Urothelium cell line (cell line): ENCODE data around the gene RLIM.
A peak's percentile ranks its signal among the peaks of the same experiment; 100 is the strongest.
"Not testable (repeated sequence)": the region's sequence is repeated elsewhere in the genome, so short reads cannot be mapped to it uniquely, and the experiment has no call there.

Experiments
- DNase-seq: peaks from one replicate; pipeline ENCODE4 v3.0.0; 2011; ENCODE audit warnings: low spot score, mixed read lengths
- FAIRE-seq: peaks from 2 replicates; lab custom pipeline; 2011; peaks lifted over from hg19 to GRCh38; lab: Jason Lieb, UNC

Gene RLIM

GRCh38 chrX:74614093-74614909 lies at the start of gene RLIM:
Gene RLIM (minus strand): TSS chrX:74614624. CDS start chrX:74595977, 18,647 bp downstream.
- DNase-seq: peak; percentile 93
- FAIRE-seq: no peak

- no peak for FAIRE-seq
- peak; percentile 64 for DNase-seq
Measured at GRCh38 chrX:74656079-74656745, 41.8 kb upstream of the RLIM start.

DNA sequence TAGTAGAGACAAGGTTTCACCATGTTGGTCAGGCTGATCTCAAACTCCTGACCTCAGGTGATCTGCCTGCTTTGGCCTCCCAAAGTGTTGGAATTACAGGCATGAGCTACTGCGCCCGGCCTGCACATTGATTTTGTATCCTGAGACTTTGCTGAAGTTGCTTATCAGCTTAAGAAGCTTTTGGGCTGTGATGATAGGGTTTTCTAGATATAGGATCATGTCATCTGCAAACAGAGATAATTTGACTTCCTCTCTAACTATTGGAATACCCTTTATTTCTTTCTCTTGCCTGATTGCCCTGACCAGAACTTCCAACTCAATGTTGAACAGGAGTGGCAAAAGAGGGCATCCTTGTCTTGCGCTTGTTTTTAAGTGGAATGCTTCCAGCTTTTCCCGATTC lies 40.5 kb upstream of the RLIM start:
- FAIRE-seq, DNase-seq: not testable (repeated sequence)

DNA sequence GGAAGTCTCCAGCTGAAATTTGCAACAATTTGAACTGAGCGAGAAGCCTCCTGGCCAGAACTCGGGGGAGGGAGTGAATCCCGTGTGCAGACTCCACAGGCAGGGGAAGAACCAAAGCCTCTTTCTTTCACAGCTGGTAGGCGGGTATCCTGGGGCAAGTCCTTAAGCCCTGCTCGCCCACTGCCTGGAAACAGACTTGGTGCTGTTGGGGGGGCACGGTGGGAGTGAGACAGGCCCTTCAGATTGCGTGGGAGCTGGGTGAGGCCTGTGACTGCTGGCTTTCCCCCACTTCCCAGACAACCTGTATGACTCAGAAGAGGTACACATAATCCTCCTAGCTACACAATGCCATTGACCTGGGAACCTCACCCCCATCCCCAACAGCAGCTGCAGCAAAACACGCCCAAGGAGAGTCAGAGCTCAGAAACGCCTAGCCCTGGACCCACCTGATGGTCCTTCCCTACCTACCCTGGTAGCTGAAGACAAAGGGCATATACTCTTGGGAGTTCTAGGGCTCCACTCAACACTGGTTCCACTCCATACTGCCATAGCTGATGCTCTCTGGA lies 22.4 kb upstream of the RLIM start:
- DNase-seq (no peak), FAIRE-seq (no peak)

GRCh38 chrX:74613370-74614092 lies 893 bp downstream of the RLIM start:
- FAIRE-seq: no peak

DNA sequence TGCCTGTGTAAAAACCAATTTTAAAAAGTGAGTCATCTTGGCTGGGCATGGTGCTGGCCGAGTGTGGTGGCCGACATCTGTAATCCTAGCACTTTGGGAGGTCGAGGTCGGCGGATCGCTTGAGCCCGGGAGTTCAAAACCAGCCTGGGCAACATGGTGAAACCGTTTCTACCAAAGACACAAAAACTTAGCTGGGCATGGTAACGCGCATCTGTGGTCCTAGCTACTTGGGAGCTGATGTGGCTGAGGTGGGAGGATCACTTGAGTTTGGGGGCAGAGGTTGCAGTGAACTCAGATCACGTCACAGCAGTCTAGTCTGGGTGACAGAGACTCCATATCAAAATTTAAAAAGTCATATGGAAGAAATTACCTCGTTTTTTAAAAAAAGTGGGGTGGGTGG lies 7.6 kb downstream of the RLIM start:
- DNase-seq (no peak), FAIRE-seq (no peak)

More at GRCh38 chrX:74613370-74614092, 893 bp downstream of the RLIM start:
- DNase-seq: peak; percentile 14

- DNase-seq (no peak), FAIRE-seq (no peak)
Measured at GRCh38 chrX:74606342-74606741, 8.1 kb downstream of the RLIM start.

DNA sequence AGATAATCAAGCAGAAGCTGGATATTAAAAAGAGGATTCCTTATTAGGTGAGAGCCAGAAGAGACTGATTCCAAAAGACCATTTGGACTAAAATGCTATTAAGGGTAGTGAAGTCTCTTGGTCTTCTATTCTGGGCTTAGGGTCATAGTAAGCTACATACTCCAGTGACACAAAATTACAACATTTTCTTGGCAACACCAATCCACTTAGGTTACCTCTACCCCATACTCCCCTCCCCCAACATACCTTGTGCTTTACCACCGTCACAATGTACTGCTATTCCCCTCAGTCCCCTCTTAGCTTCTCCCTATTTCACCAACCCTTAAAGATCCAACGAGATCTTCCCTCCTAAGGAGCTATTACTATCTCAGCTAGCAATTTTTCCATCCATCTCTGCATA lies 11.4 kb downstream of the RLIM start:
- DNase-seq: no peak
- FAIRE-seq: no peak

DNA sequence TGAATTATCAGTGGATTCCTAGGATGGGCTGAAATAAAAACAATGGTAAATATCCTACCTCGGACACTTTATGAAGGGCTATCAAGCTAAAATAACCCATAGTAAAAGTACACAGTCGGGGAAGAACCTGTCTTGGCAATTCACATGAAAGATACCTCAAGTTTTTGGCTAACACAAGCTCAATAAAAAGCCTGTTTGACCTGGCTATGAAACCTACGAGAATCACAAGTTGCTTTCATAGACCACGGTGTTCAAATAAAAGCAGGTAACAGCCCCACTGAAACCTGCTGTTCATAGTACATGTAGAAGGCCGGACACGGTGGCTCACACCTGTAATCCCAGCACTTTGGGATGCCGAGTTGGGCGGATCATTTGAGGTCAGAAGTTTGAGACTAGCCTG lies 12.3 kb downstream of the RLIM start:
- no peak for FAIRE-seq
- no peak for DNase-seq

DNA sequence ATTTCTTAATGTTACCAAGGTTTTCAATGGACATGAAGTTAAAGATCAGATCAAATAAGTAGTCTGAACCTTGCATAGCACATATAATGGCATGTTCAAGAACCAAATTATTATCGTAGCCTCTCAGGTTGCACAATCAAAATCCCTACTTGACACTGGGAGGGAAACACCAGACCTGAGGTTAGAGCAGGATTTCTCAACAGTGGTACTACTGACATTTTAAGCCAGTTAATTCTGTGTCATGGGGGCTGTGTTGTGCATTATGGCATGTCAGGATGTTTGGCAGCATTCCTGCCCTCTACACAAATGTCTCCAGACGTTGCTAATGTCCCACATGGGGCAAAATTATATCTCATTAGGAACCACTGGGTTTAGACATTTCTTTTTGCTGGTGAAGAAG lies 20.8 kb downstream of the RLIM start:
- no peak for FAIRE-seq
- DNase-seq: no peak

GRCh38 chrX:74585766-74586165 lies 28.7 kb downstream of the RLIM start:
- FAIRE-seq (no peak), DNase-seq (no peak)

DNA sequence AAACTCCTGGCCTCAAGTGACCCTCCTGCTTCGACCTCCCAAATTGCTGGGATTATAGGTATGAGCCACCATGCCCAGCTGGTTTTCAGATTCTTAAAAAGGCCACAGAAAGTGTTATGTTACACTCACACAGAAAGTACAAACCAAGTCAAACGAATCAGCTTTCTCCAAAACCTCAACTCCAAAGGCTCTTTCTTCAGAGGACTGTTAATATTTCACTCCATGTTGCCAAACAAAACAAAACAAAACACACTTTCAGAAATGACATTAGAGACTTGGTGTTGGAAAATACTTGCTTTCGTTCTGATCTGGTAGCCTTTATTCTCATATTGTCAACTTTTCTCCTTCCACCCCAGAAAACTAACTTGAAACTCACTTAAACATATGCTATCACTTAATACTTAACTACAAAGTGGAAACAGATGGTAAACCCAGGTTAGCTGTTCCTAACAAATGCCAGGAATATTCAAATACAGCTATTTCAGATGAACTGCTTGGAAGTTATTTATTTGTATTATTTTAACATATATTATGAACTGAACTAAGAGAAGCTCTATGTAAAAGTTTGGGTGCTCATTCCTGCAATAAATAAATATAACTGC lies 34.7 kb downstream of the RLIM start:
- DNase-seq (no peak), FAIRE-seq (no peak)

DNA sequence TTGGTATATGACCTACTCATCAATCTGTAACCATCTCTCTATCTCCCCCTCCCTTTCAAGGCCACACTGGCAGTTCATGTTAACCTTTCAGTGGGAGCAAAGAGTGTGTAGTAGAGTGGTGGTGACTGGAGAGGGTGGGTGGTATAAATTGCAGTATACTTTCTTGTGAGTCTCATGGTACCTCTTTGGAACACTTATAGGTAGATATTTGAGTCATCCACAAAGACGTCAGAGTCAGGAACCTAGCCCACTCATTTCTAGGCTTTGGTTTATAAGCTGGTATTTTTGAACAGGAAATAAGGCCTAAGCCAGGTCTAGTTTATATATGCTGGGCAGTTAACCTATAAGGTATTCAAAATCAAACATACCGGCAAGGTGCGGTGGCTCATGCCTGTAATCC lies 36.3 kb downstream of the RLIM start:
- no peak for FAIRE-seq

GRCh38 chrX:74557378-74557777 lies 57.0 kb downstream of the RLIM start:
- no peak for FAIRE-seq
- no peak for DNase-seq

More for the DNA sequence above, 36.3 kb downstream of the RLIM start:
- DNase-seq: no peak

DNA sequence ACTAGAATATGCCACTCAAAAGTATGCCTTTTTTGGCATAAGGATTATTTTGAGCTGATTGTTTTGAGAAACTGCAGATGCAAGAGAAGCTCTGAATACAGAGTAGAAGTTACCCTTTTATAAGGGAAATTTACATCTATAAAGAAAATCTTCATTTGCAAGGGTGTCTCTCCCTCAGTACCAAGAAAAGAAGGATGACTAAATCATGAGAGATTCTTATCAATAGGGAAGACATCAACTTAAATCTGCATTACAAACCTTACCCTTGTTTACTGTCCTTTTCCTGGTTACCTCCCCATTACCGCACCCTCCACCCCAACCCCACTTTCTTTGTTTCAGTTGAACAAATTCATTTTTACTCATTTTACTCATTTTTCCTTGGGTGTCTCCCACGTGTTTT lies 62.5 kb downstream of the RLIM start:
- no peak for FAIRE-seq
- DNase-seq: no peak

- FAIRE-seq: no peak
- peak; percentile 61 for DNase-seq
Measured at GRCh38 chrX:74550295-74550802, 64.1 kb downstream of the RLIM start.

DNA sequence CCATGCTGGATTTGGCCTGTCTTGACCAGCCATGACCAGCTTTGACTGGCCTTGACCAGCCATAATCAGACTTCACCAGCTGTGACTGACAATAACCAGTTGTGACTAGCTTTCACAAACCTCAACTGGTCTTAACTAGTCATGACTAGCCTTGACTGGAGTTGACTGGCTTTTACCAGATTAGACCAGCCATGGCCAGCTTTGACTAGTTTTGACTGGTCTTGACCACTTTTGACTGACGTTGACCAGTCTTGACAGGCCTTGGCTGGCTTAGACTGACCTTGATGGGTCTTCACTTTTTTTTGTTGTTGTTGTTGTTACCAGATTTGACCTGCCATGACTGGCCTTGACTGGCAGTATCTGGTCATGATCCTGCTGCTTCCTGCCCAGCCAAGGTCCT lies 67.4 kb downstream of the RLIM start:
- no peak for FAIRE-seq

DNA sequence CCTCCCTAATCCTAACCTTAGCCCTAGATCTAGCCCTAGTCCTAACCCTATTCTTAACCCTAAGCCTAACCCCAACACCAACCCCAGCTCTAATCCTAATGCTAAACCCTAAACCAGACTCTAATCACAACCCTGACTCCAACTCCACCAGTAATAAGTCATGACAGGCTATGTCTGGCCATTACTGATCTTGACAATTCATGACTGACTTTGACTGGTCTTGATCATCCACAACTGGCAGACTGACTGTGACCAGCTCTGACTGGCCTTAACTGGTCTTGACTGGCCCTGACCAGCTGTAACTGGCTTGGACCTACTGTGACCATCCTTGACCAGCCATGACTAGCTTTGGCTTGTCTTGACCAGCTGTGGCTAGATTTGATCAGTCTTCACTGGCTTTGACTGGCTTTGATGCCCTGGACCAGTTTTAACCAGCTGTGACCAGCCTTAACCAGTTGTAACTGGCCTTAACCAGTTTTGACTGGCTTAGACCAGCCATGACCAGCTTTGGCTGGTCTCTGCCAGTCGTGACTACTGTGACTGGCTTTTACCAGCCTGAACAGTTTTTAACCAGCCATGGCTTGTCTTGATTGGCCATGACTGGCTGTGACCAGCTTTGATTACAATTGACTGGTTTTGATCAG lies 68.4 kb downstream of the RLIM start:
- FAIRE-seq: no peak
- no peak for DNase-seq

More for the DNA sequence above, 67.4 kb downstream of the RLIM start:
- no peak for DNase-seq

- no peak for FAIRE-seq
- no peak for DNase-seq
Measured at GRCh38 chrX:74540635-74541249, 73.7 kb downstream of the RLIM start.
